22Rv1 (cell line): ENCODE results near the gene INO80C.

Experiments used
- CTCF ChIP-seq: fragments of 450-650 bp; IDR thresholded peaks from 2 replicates; pipeline ENCODE4 v1.5.1; 2017; ENCODE audit warnings: mild to moderate bottlenecking
- ZFX ChIP-seq: fragments of 450-650 bp; IDR thresholded peaks from 2 replicates; pipeline ENCODE4 v1.6.1; 2017; ENCODE audit warnings: antibody characterized with exemption, borderline replicate concordance

GRCh38 chr18:35547008-35547605, 49.3 kb upstream of the INO80C start:
- no peak for TF ChIP-seq CTCF
- no peak for TF ChIP-seq ZFX
